ENCODE results near the gene KLHL36. TPM values are rescaled to one million over a fixed set of nuclear protein-coding genes. Genes with fewer than 3 reads are reported as not detected.

KLHL36 gene
- total RNA-seq, 1 experiment from 2014 or later = 56.1 TPM

DNA sequence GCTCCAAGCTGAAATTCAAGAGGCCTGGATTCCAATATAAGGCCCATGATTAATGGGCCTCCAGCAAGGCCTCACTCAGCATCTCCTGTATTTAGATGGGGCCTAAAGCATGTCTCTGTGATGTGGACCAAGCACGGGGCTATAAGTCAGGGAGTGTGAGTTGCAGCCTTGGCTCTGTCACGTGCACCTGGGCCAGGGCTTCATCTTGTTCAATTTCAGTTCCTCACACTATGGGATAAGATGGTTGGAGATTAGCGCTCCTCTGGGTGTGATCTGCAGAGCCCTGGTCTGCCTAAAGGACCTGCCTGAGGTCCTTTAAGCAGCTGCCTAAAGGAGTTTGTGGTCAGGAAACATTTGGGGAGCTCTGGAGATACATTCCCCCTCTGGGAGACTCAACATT is 25.2 kb downstream of the KLHL36 start:
- TF ChIP-seq KAT7 (CRISPR knock-in tag; IDR thresholded peaks at IDR 0.05; ENCODE audit: borderline replicate concordance) (no peak), ZNF532 (CRISPR knock-in tag; IDR thresholded peaks at IDR 0.05; ENCODE audit: borderline replicate concordance) (no peak), ESRRA (CRISPR knock-in tag; IDR thresholded peaks at IDR 0.05; ENCODE audit: borderline replicate concordance) (no peak), FOXK1 (CRISPR knock-in tag; IDR thresholded peaks at IDR 0.05) (no peak), ZNF425 (CRISPR knock-in tag; conservative IDR thresholded peaks at IDR 0.05) (no peak), GRHL2 (CRISPR knock-in tag; IDR thresholded peaks at IDR 0.05; ENCODE audit: insufficient replicate concordance, severe bottlenecking) (no peak), ZBTB43 (CRISPR knock-in tag; IDR thresholded peaks at IDR 0.05) (no peak), CREB1 (CRISPR knock-in tag; IDR thresholded peaks at IDR 0.05) (no peak), ZNF512 (CRISPR knock-in tag; IDR thresholded peaks at IDR 0.05; ENCODE audit: borderline replicate concordance) (no peak), NR1H2 (CRISPR knock-in tag; IDR thresholded peaks at IDR 0.05) (no peak), ZNF396 (CRISPR knock-in tag; IDR thresholded peaks at IDR 0.05; ENCODE audit: borderline replicate concordance) (no peak), RELA (CRISPR knock-in tag; IDR thresholded peaks at IDR 0.05; ENCODE audit: borderline replicate concordance) (no peak), TCF7 (CRISPR knock-in tag; IDR thresholded peaks at IDR 0.05; ENCODE audit: low read depth) (no peak), IRF1 (CRISPR knock-in tag; IDR thresholded peaks at IDR 0.05) (no peak)
- TF ChIP-seq, protein P1, sequence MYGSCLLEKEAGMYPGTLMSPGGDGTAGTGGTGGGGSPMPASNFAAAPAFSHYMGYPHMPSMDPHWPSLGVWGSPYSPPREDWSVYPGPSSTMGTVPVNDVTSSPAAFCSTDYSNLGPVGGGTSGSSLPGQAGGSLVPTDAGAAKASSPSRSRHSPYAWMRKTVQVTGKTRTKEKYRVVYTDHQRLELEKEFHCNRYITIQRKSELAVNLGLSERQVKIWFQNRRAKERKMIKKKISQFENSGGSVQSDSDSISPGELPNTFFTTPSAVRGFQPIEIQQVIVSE (CRISPR knock-in tag; IDR thresholded peaks at IDR 0.05; ENCODE audit: borderline replicate concordance) = no peak
- TF ChIP-seq, protein P2, sequence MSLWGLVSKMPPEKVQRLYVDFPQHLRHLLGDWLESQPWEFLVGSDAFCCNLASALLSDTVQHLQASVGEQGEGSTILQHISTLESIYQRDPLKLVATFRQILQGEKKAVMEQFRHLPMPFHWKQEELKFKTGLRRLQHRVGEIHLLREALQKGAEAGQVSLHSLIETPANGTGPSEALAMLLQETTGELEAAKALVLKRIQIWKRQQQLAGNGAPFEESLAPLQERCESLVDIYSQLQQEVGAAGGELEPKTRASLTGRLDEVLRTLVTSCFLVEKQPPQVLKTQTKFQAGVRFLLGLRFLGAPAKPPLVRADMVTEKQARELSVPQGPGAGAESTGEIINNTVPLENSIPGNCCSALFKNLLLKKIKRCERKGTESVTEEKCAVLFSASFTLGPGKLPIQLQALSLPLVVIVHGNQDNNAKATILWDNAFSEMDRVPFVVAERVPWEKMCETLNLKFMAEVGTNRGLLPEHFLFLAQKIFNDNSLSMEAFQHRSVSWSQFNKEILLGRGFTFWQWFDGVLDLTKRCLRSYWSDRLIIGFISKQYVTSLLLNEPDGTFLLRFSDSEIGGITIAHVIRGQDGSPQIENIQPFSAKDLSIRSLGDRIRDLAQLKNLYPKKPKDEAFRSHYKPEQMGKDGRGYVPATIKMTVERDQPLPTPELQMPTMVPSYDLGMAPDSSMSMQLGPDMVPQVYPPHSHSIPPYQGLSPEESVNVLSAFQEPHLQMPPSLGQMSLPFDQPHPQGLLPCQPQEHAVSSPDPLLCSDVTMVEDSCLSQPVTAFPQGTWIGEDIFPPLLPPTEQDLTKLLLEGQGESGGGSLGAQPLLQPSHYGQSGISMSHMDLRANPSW (CRISPR knock-in tag; conservative IDR thresholded peaks at IDR 0.05; ENCODE audit: low read depth) = no peak
- Mint-ChIP-seq H3K27me3 (ENCODE audit: low read depth) (no peaks in the 10 kb centered on the region), H3K4me3 (no peak overlapping the region), H3K4me1 (peaks cover 31% of the 10 kb centered on the region), H3K36me3 (no peaks in the 10 kb centered on the region), H3K9me3 (no peaks in the 10 kb centered on the region), H3K27ac (no peak overlapping the region)
- CTCF ChIA-PET = interaction anchor here (0.6 to 3.9 kb wide), 15 partner anchors 8 to 299 kb away, joined by 3 to 61 read pairs (median 11); partner anchors contain the start of gene KLHL36
- DNase-seq (ENCODE audit: low spot score) = no peak
- no peak for ATAC-seq
- POLR2A ChIA-PET = interaction anchor here (0.5 kb wide), 1 partner anchor 32 kb away, joined by 4 read pairs; no protein-coding TSS in a partner anchor
